ENCODE data around the gene RELL1.

GRCh38 chr4:37599092-37599790 is 86.9 kb downstream of the RELL1 start:
- no peak for TF ChIP-seq POLR2A (IDR thresholded peaks at IDR 0.05; ENCODE audit: low read depth, low read length)
- no peak for TF ChIP-seq POLR2AphosphoS5 (IDR thresholded peaks at IDR 0.05; ENCODE audit: low read depth, low read length)

All from GM12892 (cell line).